ENCODE data around the gene HCRTR1. TPM values are rescaled to one million over a fixed set of nuclear protein-coding genes. Genes with fewer than 3 reads are reported as not detected.

Gene HCRTR1
- polyA plus RNA-seq, 1 donor: 0.23 TPM

DNA sequence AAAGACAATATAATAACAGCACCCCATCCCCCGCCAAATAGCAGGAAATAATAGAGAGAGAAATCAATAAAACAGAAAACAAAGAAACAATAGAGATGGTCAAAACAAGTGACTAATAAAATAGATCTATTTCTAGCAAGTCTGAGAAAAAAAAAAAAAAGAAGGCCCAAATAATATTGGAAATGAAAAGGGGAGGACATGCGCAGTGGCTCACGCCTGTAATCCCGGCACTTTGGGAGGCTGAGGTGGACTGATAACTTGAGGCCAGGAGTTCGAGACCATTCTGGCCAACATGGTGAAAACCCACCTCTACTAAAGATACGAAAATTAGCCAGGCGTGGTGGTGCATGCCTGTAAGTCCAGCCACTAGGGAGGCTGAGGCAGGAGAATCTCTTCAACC is 18.5 kb upstream of the HCRTR1 start:
- no peak for DNase-seq

DNA sequence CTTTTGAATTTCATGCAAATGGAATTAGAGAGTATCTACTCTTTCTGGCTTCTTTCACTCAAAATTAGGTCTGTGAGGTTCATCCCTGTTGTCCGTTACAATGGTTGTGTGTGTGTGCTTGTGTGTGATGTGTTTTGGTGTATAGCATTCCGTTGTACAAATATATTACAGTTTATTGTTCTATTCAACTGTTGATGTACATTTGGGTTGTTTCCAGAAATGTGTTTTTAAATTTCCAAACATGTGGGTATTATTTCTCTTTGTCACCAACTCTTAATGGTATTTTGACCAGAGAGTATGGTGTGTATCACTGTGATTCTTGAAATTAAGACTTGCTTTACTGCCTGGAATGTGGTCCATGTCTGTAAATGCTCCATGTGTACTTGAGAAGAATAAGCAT is 16.8 kb upstream of the HCRTR1 start:
- DNase-seq: no peak

DNA sequence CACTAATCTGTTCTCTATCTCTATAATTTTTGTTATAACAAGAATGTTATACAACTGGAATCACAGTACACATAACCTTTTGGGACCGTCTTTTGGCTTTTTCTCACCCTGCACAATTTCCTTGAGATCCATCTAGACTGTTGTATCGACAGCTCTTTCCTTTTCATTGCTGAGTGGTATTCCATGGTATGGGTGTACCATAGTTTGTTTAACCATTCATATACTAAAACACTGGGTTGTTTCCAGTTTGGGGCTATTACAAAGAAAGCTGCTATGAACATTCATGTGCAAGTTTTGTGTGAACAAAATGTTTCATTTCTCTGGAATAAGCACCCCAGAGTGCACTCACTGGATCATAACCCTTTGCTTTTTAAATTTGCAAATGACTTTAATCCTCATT is 15.4 kb upstream of the HCRTR1 start:
- DNase-seq: no peak

DNA sequence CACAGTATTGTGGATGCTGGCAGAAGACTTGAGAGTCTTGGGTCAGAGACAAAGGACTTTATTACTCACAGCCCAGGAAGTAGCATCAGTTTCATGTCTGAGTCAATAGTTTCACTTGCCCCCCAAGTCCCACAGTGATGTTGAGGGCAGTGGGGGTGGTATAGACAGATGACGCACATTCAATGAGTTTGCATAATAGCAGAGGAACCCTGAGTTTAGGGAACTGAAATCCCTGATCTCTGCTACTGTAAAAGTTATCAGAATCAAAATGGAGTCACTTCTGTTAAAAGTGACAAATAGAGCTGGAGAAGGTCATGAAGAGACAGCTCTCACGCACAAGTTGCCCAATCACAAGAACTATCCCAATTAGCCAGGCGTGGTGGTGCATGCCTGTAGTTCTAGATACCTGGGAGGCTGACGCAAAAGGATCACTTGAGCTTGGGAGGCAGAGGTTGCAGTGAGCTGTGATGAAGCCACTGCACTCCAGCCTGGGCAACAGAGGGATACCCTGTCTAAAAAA is 11.5 kb upstream of the HCRTR1 start:
- no peak for DNase-seq

- DNase-seq: no peak
Measured at GRCh38 chr1:31607360-31607759, 10.1 kb upstream of the HCRTR1 start.

DNA sequence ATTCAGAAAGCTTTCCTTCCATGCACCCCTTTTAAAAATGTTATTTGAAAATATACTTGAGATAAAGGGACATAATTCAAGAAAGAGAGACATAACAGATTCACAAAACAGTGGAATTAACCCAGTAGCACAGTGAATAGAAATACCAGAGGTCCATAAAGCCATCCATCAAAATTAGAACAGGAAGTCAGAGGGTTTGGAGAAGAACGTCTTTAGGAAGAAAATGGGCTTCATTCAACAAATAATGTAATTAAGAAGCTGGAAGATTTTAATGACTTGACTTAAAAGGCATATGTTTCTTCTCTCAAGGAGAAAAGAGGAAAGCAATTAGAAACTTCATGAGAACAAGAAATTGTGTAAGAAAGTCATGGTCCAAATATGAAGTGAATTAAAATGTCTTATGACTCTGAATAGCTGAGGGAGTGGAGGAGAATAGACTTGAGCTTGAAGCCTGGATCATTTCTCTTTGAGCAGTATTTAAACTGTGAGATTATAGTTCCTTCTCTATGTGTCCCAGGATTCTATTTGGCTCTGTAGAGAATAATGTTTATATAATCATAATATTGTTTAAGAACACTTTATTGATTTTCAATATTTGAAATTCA is 7.9 kb upstream of the HCRTR1 start:
- no peak for DNase-seq

- no peak for DNase-seq
Measured at GRCh38 chr1:31614414-31615005, 3.0 kb upstream of the HCRTR1 start.

DNA sequence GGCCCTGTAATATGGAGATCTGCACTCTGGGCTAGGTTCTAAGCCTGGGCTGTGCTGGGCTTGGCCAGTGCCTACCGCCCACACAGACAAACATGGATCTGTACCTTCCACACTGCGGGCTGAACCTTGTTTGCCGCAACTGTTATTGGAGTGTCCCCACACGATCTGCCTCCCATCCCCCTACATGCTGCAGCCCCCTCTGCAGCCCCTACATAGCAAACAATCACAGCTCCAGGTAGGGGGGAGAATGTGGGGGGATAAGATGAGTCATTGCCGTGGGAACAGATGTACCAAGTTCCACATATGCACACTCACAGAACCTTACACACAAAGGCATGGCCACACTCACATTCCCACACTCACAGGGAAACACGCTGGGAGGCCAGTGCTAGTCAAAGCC is 2.1 kb upstream of the HCRTR1 start:
- DNase-seq: no peak

- no peak for DNase-seq
Measured at GRCh38 chr1:31615939-31616338, 1.6 kb upstream of the HCRTR1 start.

- DNase-seq: peak; percentile 41
Measured at GRCh38 chr1:31617916-31618746, 642 bp downstream of the HCRTR1 start.

- no peak for DNase-seq
Measured at GRCh38 chr1:31618916-31619846, 1.7 kb downstream of the HCRTR1 start.

- DNase-seq: no peak
Measured at GRCh38 chr1:31620631-31621497, 3.4 kb downstream of the HCRTR1 start.

DNA sequence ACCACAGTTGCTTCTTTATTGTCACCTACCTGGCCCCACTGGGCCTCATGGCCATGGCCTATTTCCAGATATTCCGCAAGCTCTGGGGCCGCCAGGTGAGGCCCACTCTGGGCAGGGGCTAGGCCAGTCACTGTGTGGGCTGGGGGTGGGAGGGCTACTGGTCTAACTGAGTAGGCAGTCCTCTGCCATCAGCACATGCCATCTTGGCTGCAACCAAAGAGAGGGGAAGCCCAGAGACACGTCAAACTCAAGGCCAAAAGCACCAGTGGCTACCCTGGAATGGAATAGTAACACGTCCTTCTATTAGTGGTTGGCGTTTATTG is 4.0 kb downstream of the HCRTR1 start:
- DNase-seq: no peak

- DNase-seq: no peak
Measured at GRCh38 chr1:31621847-31622730, 4.6 kb downstream of the HCRTR1 start.

DNA sequence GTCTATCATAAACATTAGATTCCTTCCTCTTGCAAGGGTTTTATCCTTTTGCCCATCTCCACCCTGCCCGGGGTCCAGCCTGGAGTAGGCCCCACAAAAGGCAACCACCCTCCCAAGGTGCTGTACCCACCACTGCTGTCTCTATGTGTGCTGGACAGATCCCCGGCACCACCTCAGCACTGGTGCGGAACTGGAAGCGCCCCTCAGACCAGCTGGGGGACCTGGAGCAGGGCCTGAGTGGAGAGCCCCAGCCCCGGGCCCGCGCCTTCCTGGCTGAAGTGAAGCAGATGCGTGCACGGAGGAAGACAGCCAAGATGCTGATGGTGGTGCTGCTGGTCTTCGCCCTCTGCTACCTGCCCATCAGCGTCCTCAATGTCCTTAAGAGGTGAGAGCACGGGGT is 5.9 kb downstream of the HCRTR1 start:
- DNase-seq: no peak

GRCh38 chr1:31624309-31624708 is 6.8 kb downstream of the HCRTR1 start:
- no peak for DNase-seq

- DNase-seq: no peak
Measured at GRCh38 chr1:31624731-31625514, 7.4 kb downstream of the HCRTR1 start.

GRCh38 chr1:31625561-31626222 is 8.2 kb downstream of the HCRTR1 start:
- no peak for DNase-seq

Measured in hindlimb muscle (tissue), 1 donor.